Measurements from ENCODE around the gene CCDC15. TPM values are rescaled to one million over a fixed set of nuclear protein-coding genes. Genes with fewer than 3 reads are reported as not detected.
"Not testable (repeated sequence)": the region's sequence is repeated elsewhere in the genome, so short reads cannot be mapped to it uniquely, and the experiment has no call there.

Gene CCDC15
- total RNA-seq, 2 donors from 2014 or later: 3.6 to 7.1 TPM

DNA sequence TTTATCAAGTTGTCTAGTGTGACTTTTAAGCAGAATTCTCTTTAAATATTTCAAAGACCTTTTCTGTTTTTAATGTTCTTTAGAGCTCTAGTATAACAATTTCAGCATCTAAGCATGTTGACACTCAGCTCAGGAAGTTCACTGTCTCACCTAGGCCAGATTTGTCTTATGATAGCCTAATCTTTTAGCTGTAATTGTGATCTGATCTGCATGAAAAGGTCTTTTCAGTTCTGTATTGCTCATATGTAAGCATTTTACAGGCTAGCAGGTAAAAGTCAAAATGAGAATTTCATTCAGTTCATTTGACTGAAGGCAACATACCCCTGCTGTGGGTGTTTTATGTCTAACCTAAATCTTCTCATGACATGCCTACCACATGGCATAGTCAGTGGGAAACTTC lies 62.4 kb downstream of the CCDC15 start:
- Histone ChIP-seq H3K9me3 (no peaks in the 10 kb centered on the region), H3K36me3 (no peaks in the 10 kb centered on the region), H3K4me1 (replicated peaks) (no peaks in the 10 kb centered on the region), H3K27me3 (replicated peaks; ENCODE audit: insufficient read depth) (no peaks in the 10 kb centered on the region), H3K4me3 (no peak overlapping the region), H3K27ac (no peak overlapping the region)
- intact Hi-C loops (cut with DNase I): no loop called here
- no peak for TF ChIP-seq POLR2AphosphoS5 (IDR thresholded peaks at IDR 0.05)
- DNase-seq (ENCODE audit: low spot score): no peak

DNA sequence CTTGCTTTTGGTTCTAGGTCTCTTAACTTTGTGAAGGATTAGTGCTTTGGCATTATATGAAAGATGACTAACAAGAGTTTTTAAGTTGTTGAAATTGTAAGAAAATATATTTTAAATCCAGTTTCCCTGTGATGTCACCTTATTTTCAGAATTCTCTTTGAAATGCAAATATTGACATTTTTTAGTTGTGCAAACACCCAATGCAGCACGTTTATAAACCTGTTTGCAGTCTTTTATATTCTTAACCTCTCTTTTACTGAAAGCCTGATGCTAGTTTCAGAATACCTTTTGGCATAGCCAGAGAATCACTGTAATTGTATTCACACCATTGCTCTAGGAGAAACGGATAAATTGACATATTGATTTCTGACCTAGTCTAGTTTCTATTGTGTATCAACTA lies 66.3 kb downstream of the CCDC15 start:
- intact Hi-C loops (cut with DNase I): no loop called here

DNA sequence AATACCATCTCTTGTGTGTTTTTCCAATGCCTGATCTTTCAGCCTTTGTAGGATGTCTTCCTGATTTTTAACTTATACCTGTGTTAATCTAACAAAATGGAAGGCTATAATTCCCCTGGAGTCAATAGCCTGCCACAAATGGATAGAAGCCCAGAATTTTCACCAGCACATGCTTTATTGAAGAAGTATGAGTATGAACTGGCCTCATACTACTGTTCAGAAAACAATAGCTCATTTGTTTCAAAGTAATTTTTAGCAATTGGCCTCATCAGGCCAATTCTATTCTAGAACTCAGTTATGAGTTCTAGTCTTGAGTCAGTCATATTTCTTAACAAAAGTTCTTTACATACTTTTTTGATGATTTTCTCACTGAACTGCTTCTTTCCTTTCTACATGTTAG lies 68.5 kb downstream of the CCDC15 start:
- intact Hi-C loops (cut with DNase I): no loop called here
- no peaks in the 10 kb centered on the region for H3K9me3 ChIP-seq
- no peak overlapping the region for H3K4me3 ChIP-seq
- H3K27ac ChIP-seq: peak overlapping the region in 1 of 2 donors; percentile 79
- no peaks in the 10 kb centered on the region for H3K36me3 ChIP-seq
- TF ChIP-seq POLR2AphosphoS5 (IDR thresholded peaks at IDR 0.05): no peak
- TF ChIP-seq POLR2A (IDR thresholded peaks at IDR 0.05): no peak
- TF ChIP-seq, protein P1, sequence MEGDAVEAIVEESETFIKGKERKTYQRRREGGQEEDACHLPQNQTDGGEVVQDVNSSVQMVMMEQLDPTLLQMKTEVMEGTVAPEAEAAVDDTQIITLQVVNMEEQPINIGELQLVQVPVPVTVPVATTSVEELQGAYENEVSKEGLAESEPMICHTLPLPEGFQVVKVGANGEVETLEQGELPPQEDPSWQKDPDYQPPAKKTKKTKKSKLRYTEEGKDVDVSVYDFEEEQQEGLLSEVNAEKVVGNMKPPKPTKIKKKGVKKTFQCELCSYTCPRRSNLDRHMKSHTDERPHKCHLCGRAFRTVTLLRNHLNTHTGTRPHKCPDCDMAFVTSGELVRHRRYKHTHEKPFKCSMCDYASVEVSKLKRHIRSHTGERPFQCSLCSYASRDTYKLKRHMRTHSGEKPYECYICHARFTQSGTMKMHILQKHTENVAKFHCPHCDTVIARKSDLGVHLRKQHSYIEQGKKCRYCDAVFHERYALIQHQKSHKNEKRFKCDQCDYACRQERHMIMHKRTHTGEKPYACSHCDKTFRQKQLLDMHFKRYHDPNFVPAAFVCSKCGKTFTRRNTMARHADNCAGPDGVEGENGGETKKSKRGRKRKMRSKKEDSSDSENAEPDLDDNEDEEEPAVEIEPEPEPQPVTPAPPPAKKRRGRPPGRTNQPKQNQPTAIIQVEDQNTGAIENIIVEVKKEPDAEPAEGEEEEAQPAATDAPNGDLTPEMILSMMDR (IDR thresholded peaks at IDR 0.05): no peak
- no peak for DNase-seq (ENCODE audit: low spot score)
- no peaks in the 10 kb centered on the region for H3K4me1 ChIP-seq (replicated peaks)
- no peaks in the 10 kb centered on the region for H3K27me3 ChIP-seq (replicated peaks; ENCODE audit: insufficient read depth)

More for the DNA sequence above, 66.3 kb downstream of the CCDC15 start:
- H3K36me3 ChIP-seq: no peaks in the 10 kb centered on the region
- TF ChIP-seq, protein P1 (IDR thresholded peaks at IDR 0.05): no peak
- peak; percentile 28 for TF ChIP-seq POLR2AphosphoS5 (IDR thresholded peaks at IDR 0.05)
- DNase-seq (ENCODE audit: low spot score): no peak
- no peaks in the 10 kb centered on the region for H3K4me1 ChIP-seq (replicated peaks)
- WGBS: 44% methylated on average over 2 of the region's 2 CpGs
- H3K27ac ChIP-seq: peak overlapping the region; percentile 73 to 79
- no peaks in the 10 kb centered on the region for H3K27me3 ChIP-seq (replicated peaks; ENCODE audit: insufficient read depth)
- H3K4me3 ChIP-seq: no peak overlapping the region
- no peaks in the 10 kb centered on the region for H3K9me3 ChIP-seq

DNA sequence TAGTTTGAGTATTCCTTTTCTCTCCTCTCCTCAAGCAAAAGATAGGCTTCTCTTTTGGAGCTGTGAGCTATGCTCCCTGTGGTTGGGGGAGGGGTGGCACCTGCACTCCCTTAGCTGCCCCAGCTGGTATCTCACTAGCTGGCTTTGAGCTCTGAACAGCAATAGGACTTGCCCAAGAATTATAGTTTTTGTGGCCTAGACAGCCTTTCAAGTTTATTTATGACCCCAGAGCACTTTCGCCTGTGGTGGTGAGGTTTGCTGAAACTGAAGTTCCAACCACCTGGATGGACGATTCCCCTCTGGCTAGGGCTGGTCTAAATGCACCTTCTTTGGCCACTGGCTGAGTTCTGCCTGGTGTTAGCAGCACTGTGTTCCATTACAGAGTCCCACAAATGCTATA lies 72.0 kb downstream of the CCDC15 start:
- TF ChIP-seq POLR2AphosphoS5 (IDR thresholded peaks at IDR 0.05): no peak
- Histone ChIP-seq H3K27me3 (replicated peaks; ENCODE audit: insufficient read depth) (no peaks in the 10 kb centered on the region), H3K36me3 (no peaks in the 10 kb centered on the region), H3K4me1 (replicated peaks) (no peaks in the 10 kb centered on the region), H3K4me3 (no peak overlapping the region), H3K9me3 (no peaks in the 10 kb centered on the region), H3K27ac (no peak overlapping the region)
- no peak for DNase-seq (ENCODE audit: low spot score)
- 97% methylated on average over 2 of the region's 2 CpGs for WGBS
- intact Hi-C loops (cut with DNase I): no loop called here

DNA sequence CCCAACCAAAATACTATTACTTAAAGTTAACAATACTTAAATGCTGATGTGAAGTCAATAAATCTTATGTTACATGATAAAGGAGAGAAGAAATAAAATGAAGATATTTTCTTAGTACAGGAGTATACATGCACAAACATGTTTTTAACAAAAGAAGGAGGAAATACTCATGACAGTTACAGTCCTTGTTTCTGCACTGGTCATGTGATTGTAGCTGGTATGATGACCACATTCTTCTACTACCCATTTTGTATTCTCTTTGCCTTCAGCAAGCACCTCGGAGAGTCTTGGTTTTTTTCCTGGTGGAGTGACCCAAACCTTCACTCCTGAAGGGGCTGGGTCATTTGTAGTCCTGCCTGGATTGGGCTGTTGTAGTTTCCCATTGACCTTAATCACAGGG lies 75.4 kb downstream of the CCDC15 start:
- H3K36me3 ChIP-seq; DNase-seq (ENCODE audit: low spot score); H3K9me3 ChIP-seq; intact Hi-C loops (cut with DNase I); H3K4me1 ChIP-seq (replicated peaks); H3K4me3 ChIP-seq; H3K27me3 ChIP-seq (replicated peaks; ENCODE audit: insufficient read depth); H3K27ac ChIP-seq: not testable (repeated sequence)
- 21% methylated on average over 1 of the region's 1 CpG for WGBS

DNA sequence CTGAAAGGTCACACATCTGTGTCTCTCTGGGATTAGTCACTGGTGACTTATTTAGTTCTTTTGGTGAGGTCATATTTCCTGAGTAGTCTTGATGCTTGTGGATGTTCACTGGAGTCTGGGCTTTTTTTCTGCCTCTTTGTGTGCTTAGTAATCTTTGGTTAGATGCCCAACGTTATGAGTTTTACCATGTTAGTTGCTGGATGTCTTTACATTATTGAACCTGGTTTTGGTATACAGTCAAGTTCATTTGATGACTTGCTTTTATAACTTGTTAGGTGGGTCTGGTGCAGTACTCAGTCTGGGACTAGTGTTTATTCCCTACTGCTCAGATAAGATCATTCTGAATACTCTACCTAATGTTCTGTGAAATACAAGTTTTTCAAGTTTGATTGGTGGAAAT lies 82.9 kb downstream of the CCDC15 start:
- intact Hi-C loops (cut with DNase I): no loop called here

More for the DNA sequence above, 82.9 kb downstream of the CCDC15 start:
- no peaks in the 10 kb centered on the region for H3K36me3 ChIP-seq
- peak; percentile 14 for TF ChIP-seq POLR2AphosphoS5 (IDR thresholded peaks at IDR 0.05)
- TF ChIP-seq, protein P1 (IDR thresholded peaks at IDR 0.05): no peak
- H3K9me3 ChIP-seq: no peaks in the 10 kb centered on the region
- no peak overlapping the region for H3K4me3 ChIP-seq
- no peaks in the 10 kb centered on the region for H3K27me3 ChIP-seq (replicated peaks; ENCODE audit: insufficient read depth)
- H3K4me1 ChIP-seq (replicated peaks): no peaks in the 10 kb centered on the region
- H3K27ac ChIP-seq: peak overlapping the region in 1 of 2 donors; percentile 43
- DNase-seq (ENCODE audit: low spot score): no peak
- 50% methylated on average over 1 of the region's 1 CpG for WGBS
